Activated CD8-positive, alpha-beta memory T cell treated with anti-CD3 and anti-CD28 coated beads, Interleukin-2, amount 50 U/mL, for 24 hours (primary cell): ENCODE results near the gene ADGRB3.
"Not testable (repeated sequence)": the region's sequence is repeated elsewhere in the genome, so short reads cannot be mapped to it uniquely, and the experiment has no call there.

Experiments
- DNase-seq: peaks from one replicate; pipeline ENCODE4 v3.0.0-alpha.2; 2020; ENCODE audit errors: extremely low read depth

Gene ADGRB3

GRCh38 chr6:69232911-69233448, 597.9 kb downstream of the ADGRB3 start:
- no peak for DNase-seq

- no peak for DNase-seq
Measured at GRCh38 chr6:69238067-69238466, 603.0 kb downstream of the ADGRB3 start.

- DNase-seq: no peak
Measured at GRCh38 chr6:69246983-69247382, 611.9 kb downstream of the ADGRB3 start.

GRCh38 chr6:69261010-69261409, 625.9 kb downstream of the ADGRB3 start:
- no peak for DNase-seq

- DNase-seq: no peak
Measured at GRCh38 chr6:69263297-69263696, 628.2 kb downstream of the ADGRB3 start.

- DNase-seq: no peak
Measured at GRCh38 chr6:69265090-69265489, 630.0 kb downstream of the ADGRB3 start.

- DNase-seq: no peak
Measured at GRCh38 chr6:69265706-69266105, 630.6 kb downstream of the ADGRB3 start.

GRCh38 chr6:69276204-69276603, 641.1 kb downstream of the ADGRB3 start:
- DNase-seq: no peak

GRCh38 chr6:69279805-69280204, 644.7 kb downstream of the ADGRB3 start:
- DNase-seq: no peak

- no peak for DNase-seq
Measured at GRCh38 chr6:69280858-69281257, 645.8 kb downstream of the ADGRB3 start.

- no peak for DNase-seq
Measured at GRCh38 chr6:69284176-69284730, 649.2 kb downstream of the ADGRB3 start.

GRCh38 chr6:69285054-69285453, 650.0 kb downstream of the ADGRB3 start:
- DNase-seq: no peak

GRCh38 chr6:69286331-69286730, 651.2 kb downstream of the ADGRB3 start:
- DNase-seq: no peak

GRCh38 chr6:69288198-69288597, 653.1 kb downstream of the ADGRB3 start:
- not testable (repeated sequence) for DNase-seq

- no peak for DNase-seq
Measured at GRCh38 chr6:69289689-69290495, 654.8 kb downstream of the ADGRB3 start.

- DNase-seq: no peak
Measured at GRCh38 chr6:69293471-69293870, 658.4 kb downstream of the ADGRB3 start.

GRCh38 chr6:69294407-69294806, 659.3 kb downstream of the ADGRB3 start:
- no peak for DNase-seq

GRCh38 chr6:69294862-69295261, 659.8 kb downstream of the ADGRB3 start:
- no peak for DNase-seq

GRCh38 chr6:69303382-69303781, 668.3 kb downstream of the ADGRB3 start:
- no peak for DNase-seq

- DNase-seq: no peak
Measured at GRCh38 chr6:69305456-69305855, 670.4 kb downstream of the ADGRB3 start.

- DNase-seq: no peak
Measured at GRCh38 chr6:69308584-69308983, 673.5 kb downstream of the ADGRB3 start.

- no peak for DNase-seq
Measured at GRCh38 chr6:69311888-69312287, 676.8 kb downstream of the ADGRB3 start.

- DNase-seq: no peak
Measured at GRCh38 chr6:69314001-69314400, 678.9 kb downstream of the ADGRB3 start.
